ENCODE measurements around the gene PCDHGB7. TPM values are rescaled to one million over a fixed set of nuclear protein-coding genes. Genes with fewer than 3 reads are reported as not detected.
"Not testable (repeated sequence)": the region's sequence is repeated elsewhere in the genome, so short reads cannot be mapped to it uniquely, and the experiment has no call there.

The PCDHGB7 gene
- total RNA-seq, 1 donor from 2014 or later = 14.2 TPM

GRCh38 chr5:141430332-141431113 lies 13.0 kb downstream of the PCDHGB7 start, which contains the start of gene PCDHGA12:
TSS of gene PCDHGA12 (plus strand) at chr5:141430507. CDS start at chr5:141430760, 253 bp downstream.
- TF ChIP-seq POLR2A (IDR thresholded peaks at IDR 0.05) (no peak), CTCF (IDR thresholded peaks at IDR 0.05) (peak in 2 of 3 experiments; percentile 6 to 20)
- Histone ChIP-seq H3K27ac (no peak within 1 kb of the TSS), H3K9me3 (peaks cover 83% of the 10 kb centered on the region), H3K36me3 (peaks cover 0 to 22% of the 10 kb centered on the region in 2 donors), H3K4me3 (peak within 1 kb of the TSS; percentile 20 to 24), H3K27me3 (no peaks in the 10 kb centered on the region), H3K4me1 (no peaks in the 10 kb centered on the region)
- DNase-seq (ENCODE audit: extremely low spot score in 2 of 2) = no peak
- intact Hi-C loops (cut with DNase I) = no loop called here

GRCh38 chr5:141431286-141431685 lies 13.8 kb downstream of the PCDHGB7 start:
- Histone ChIP-seq H3K36me3 (peaks cover 0 to 22% of the 10 kb centered on the region in 2 donors), H3K4me3 (peak overlapping the region; percentile 20 to 24), H3K4me1 (no peaks in the 10 kb centered on the region), H3K27ac (no peak overlapping the region), H3K27me3 (no peaks in the 10 kb centered on the region), H3K9me3 (peaks cover 83% of the 10 kb centered on the region)
- intact Hi-C loops (cut with DNase I) = no loop called here
- TF ChIP-seq POLR2AphosphoS5 (IDR thresholded peaks at IDR 0.05; ENCODE audit: insufficient read depth in 1 of 2, low read depth in 1 of 2) (no peak), POLR2A (IDR thresholded peaks at IDR 0.05) (no peak), CTCF (IDR thresholded peaks at IDR 0.05) (no peak)
- DNase-seq (ENCODE audit: extremely low spot score in 2 of 2) = no peak

GRCh38 chr5:141432308-141432707 lies 14.8 kb downstream of the PCDHGB7 start:
- DNase-seq (ENCODE audit: extremely low spot score in 2 of 2); intact Hi-C loops (cut with DNase I); H3K4me3 ChIP-seq; H3K27me3 ChIP-seq; H3K27ac ChIP-seq; H3K4me1 ChIP-seq: not testable (repeated sequence)
- Histone ChIP-seq H3K9me3 (peaks cover 74% of the 10 kb centered on the region), H3K36me3 (peaks cover 0 to 17% of the 10 kb centered on the region in 2 donors)

GRCh38 chr5:141432726-141433125 lies 15.2 kb downstream of the PCDHGB7 start:
- H3K27me3 ChIP-seq; intact Hi-C loops (cut with DNase I): not testable (repeated sequence)
- H3K9me3 ChIP-seq = peaks cover 69% of the 10 kb centered on the region

GRCh38 chr5:141434006-141434405 lies 16.5 kb downstream of the PCDHGB7 start:
- peaks cover 63% of the 10 kb centered on the region for H3K9me3 ChIP-seq
- TF ChIP-seq POLR2AphosphoS5 (IDR thresholded peaks at IDR 0.05; ENCODE audit: insufficient read depth in 1 of 2, low read depth in 1 of 2) = no peak
- no peak for TF ChIP-seq CTCF (IDR thresholded peaks at IDR 0.05)
- TF ChIP-seq POLR2A (IDR thresholded peaks at IDR 0.05) = no peak
- no peak overlapping the region for H3K27ac ChIP-seq
- DNase-seq (ENCODE audit: extremely low spot score in 2 of 2) = no peak
- H3K4me3 ChIP-seq = no peak overlapping the region
- H3K36me3 ChIP-seq = peaks cover 0 to 13% of the 10 kb centered on the region in 2 donors
- H3K27me3 ChIP-seq = no peaks in the 10 kb centered on the region
- H3K4me1 ChIP-seq = no peaks in the 10 kb centered on the region
- intact Hi-C loops (cut with DNase I) = no loop called here

More at GRCh38 chr5:141432726-141433125, 15.2 kb downstream of the PCDHGB7 start:
- peaks cover 0 to 17% of the 10 kb centered on the region in 2 donors for H3K36me3 ChIP-seq
- not testable (repeated sequence) for DNase-seq (ENCODE audit: extremely low spot score in 2 of 2); H3K27ac ChIP-seq; H3K4me3 ChIP-seq; H3K4me1 ChIP-seq

GRCh38 chr5:141437221-141437620 lies 19.7 kb downstream of the PCDHGB7 start:
- no peak for DNase-seq (ENCODE audit: extremely low spot score in 2 of 2)
- TF ChIP-seq POLR2A (IDR thresholded peaks at IDR 0.05) (no peak), POLR2AphosphoS5 (IDR thresholded peaks at IDR 0.05; ENCODE audit: insufficient read depth in 1 of 2, low read depth in 1 of 2) (no peak), CTCF (IDR thresholded peaks at IDR 0.05) (no peak)
- Histone ChIP-seq H3K36me3 (peaks cover 0 to 13% of the 10 kb centered on the region in 2 donors), H3K9me3 (peaks cover 59% of the 10 kb centered on the region), H3K4me1 (no peaks in the 10 kb centered on the region), H3K27ac (no peak overlapping the region), H3K4me3 (no peak overlapping the region), H3K27me3 (no peaks in the 10 kb centered on the region)
- intact Hi-C loops (cut with DNase I) = no loop called here

Data from vagina (tissue), 2 donors.